ENCODE results near the gene AKAP8L.
A peak's percentile ranks its signal among the peaks of the same experiment; 100 is the strongest.
"Not testable (repeated sequence)": the region's sequence is repeated elsewhere in the genome, so short reads cannot be mapped to it uniquely, and the experiment has no call there.

AKAP8L gene

DNA sequence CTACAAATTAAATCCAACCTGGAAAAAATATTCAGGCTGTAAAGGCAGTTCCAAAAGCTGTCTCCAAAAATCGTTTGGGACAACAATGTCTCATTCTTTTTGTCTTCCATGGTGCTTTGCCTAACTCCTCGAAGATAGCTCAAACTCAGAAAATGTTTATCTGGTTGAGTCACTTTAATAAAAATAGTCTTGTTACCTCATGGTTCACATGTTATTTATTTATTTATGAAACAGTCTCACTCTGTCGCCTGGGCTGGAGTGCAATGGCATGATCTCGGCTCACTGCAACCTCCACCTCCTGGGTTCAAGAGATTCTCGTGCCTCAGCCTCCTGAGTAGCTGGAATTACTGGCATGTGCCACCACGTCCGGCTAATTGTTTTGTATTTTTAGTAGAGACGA is 81.6 kb downstream of the AKAP8L start:
- DNase-seq = no peak

DNA sequence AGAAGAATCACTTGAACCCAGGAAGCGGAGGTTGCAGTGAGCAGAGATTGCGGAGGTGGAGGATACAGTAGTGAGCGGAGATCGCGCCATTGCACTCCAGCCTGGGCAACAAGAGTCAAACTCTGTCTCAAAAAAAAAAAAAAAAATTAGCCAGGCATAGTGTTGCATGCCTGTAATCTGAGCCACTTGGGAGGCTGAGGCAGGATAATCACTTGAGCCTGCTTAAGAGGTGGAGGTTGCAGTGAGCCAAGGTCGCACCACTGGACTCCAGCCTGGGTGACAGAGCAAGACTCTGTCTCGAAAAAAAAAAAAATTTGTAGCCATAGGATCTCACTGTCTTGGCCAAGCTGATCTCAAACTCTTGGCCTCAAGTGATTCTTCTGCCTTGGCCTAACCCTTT is 82.8 kb downstream of the AKAP8L start:
- DNase-seq = not testable (repeated sequence)

GRCh38 chr19:15332311-15332996 is 86.3 kb downstream of the AKAP8L start, which contains the start of gene BRD4:
BRD4 (minus strand) TSS chr19:15332539; CDS start chr19:15273099, 59,440 bp downstream.
- peak; percentile 84 for DNase-seq

DNA sequence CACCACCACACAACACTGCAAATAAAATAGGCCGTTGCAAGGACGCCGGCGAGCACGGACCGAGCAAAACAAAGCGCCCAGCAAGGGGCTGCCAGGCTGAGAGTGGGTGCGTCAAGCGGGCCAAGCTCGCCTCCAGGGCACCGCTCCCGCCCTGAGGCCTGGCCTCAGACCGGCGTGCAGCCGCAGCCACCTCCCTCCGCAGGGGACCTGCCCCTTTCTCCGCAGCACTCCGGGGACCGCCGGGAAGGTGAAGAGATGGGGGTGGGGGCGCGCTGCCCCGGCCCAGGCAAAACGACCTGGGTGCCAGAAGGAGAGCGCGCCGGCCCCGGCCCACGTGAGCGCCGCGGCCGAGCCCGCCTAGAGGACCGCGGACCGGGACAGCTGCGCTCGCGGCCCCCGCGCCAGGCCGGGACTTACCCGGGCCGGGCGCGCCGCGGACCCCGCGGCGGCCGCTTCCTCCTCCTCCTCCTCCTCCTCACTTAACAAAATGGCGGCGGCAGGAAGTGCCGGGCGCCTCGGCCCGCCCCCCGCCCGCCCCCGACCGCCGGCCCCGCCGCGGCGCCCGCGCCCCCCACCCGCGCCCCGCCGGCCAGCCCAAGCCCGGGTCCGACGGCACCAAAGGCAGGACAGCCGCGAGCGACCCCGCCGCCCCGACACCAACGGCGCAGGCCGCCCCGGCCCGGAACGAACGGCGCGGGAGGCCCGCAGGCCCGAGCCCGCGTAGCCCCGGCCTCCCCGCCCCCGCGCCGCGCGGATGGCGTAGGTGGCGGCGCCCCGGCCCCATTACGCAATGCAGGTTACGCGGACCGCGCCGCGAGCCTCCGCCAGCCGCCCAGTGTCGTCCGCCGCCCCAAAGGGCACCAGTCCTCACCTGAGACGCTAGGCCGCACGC is 87.1 kb downstream of the AKAP8L start:
- peak; percentile 76 for DNase-seq

DNA sequence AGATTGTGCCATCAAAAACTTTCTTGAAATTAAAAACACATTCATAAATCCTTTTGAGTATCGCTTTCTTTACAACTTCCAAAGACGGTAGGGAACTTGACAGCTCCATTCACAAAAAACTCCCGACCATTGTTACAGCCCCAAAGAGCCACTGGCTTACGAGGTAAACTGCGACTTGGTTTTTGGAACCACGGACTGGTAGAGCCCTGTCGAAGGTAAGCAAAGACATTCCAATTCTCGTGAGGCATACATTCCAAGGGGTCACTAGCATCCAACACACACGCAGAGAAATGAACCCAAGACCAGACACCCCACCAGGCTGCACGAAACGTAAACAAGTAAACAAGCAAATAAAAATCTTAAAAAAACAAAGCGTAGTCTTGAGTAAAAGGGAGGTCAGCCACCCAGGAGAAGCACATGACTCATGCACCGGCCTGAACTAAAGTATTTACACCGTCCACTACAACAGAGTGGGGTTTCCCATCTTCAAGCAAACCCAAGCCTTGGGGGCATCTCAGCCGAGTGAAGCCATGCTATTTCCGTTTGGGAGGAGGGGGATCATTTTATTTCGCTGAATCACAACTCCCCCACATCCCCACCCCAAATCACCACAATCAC is 87.9 kb downstream of the AKAP8L start:
- no peak for DNase-seq
